DOHH2 (cell line): ENCODE measurements around the gene ANP32E.
"Not testable (repeated sequence)": the region's sequence is repeated elsewhere in the genome, so short reads cannot be mapped to it uniquely, and the experiment has no call there.

Experiments used
- H3F3A ChIP-seq: fragments of 200-600 bp; sonication (generic), shearing (Covaris generic); 2 replicates; pipeline ENCODE4 v1.6.0; 2016; ENCODE audit warnings: antibody characterized with exemption, mild to moderate bottlenecking; ENCODE audit not compliant: control insufficient read depth, insufficient read depth
- H3K27ac ChIP-seq: fragments of 200-600 bp; sonication (generic); 2 replicates; pipeline ENCODE4 v1.5.1; 2014; ENCODE audit warnings: low read depth, mild to moderate bottlenecking, low read length, moderate library complexity
- H3K27me3 ChIP-seq: fragments of 200-600 bp; sonication (generic); 2 replicates; pipeline ENCODE4 v1.6.1; 2014; ENCODE audit warnings: mild to moderate bottlenecking, low read length, mixed read lengths; ENCODE audit not compliant: control insufficient read depth
- H3K36me3 ChIP-seq: fragments of 200-600 bp; sonication (generic); 2 replicates; pipeline ENCODE4 v1.6.1; 2014; ENCODE audit warnings: mild to moderate bottlenecking, low read length, moderate library complexity, mixed read lengths; ENCODE audit not compliant: control insufficient read depth
- H3K4me1 ChIP-seq: fragments of 200-600 bp; sonication (generic); 2 replicates; pipeline ENCODE4 v1.6.1; 2014; ENCODE audit warnings: mild to moderate bottlenecking, low read length, mixed read lengths; ENCODE audit not compliant: control insufficient read depth
- H3K4me2 ChIP-seq: fragments of 200-600 bp; sonication (generic); 2 replicates; pipeline ENCODE4 v1.6.0; 2014; ENCODE audit warnings: mild to moderate bottlenecking, low read length, moderate library complexity
- H3K4me3 ChIP-seq: fragments of 200-600 bp; sonication (generic); 2 replicates; pipeline ENCODE4 v1.5.1; 2014; ENCODE audit warnings: mild to moderate bottlenecking, low read length, mixed read lengths
- H3K79me2 ChIP-seq: fragments of 200-600 bp; sonication (generic); 2 replicates; pipeline ENCODE4 v1.6.1; 2014; ENCODE audit warnings: mild to moderate bottlenecking, low read length, mixed read lengths; ENCODE audit not compliant: control insufficient read depth
- H3K9me2 ChIP-seq: fragments of 200-600 bp; sonication (generic); replicated peaks from 2 replicates; pipeline ENCODE4 v1.6.1; 2014; ENCODE audit warnings: mild to moderate bottlenecking, low read length, mixed read lengths; ENCODE audit not compliant: control insufficient read depth
- H3K9me3 ChIP-seq: fragments of 200-600 bp; sonication (generic); 2 replicates; pipeline ENCODE4 v1.6.1; 2014; ENCODE audit warnings: antibody characterized with exemption, low read length, mixed read lengths; ENCODE audit not compliant: control insufficient read depth, insufficient read depth
- H4K20me1 ChIP-seq: fragments of 200-600 bp; sonication (generic); 2 replicates; pipeline ENCODE4 v1.6.0; 2014; ENCODE audit warnings: low read depth, mild to moderate bottlenecking, antibody characterized with exemption, low read length, moderate library complexity; ENCODE audit not compliant: control insufficient read depth, insufficient read depth
- EZH2phosphoT487 ChIP-seq: fragments of 200-600 bp; sonication (generic); IDR thresholded peaks from 2 replicates; pipeline ENCODE4 v1.6.1; 2017; ENCODE audit warnings: borderline replicate concordance, mild to moderate bottlenecking, antibody characterized with exemption, low read length, moderate library complexity, mixed read lengths
- TF ChIP-seq, protein P1 (sequence below): fragments of 200-600 bp; sonication (generic); IDR thresholded peaks from one replicate; pipeline ENCODE4 v1.5.1; 2014; ENCODE audit warnings: antibody characterized with exemption, mild to moderate bottlenecking, low read depth, low read length; ENCODE audit not compliant: poor library complexity, severe bottlenecking

The ANP32E gene

DNA sequence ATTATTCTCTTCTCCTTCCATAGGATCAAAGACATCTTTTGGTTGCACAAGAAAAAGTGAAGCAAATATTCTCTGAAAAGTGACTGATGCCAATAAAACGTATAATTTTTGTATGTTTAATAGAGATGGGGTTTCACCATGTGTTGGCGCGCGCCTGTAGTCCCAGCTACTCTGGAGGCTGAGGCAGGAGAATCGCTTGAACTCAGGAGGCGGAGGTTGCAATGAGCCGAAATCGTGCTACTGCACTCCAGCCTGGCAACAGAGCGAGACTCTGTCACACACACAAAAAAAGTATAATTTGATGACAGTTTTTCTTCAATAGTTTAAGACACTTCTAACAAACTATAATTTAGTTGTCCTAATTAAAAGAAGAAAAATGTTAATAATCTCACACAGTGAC lies 23.8 kb downstream of the ANP32E start:
- H3K9me3 ChIP-seq, result no peaks in the 10 kb centered on the region
- H3K4me3 ChIP-seq, result no peak overlapping the region
- H3K27me3 ChIP-seq, result no peaks in the 10 kb centered on the region
- no peaks in the 10 kb centered on the region for H4K20me1 ChIP-seq
- H3K4me1 ChIP-seq, result peaks cover 12% of the 10 kb centered on the region
- no peak for TF ChIP-seq EZH2phosphoT487
- TF ChIP-seq, protein P1, sequence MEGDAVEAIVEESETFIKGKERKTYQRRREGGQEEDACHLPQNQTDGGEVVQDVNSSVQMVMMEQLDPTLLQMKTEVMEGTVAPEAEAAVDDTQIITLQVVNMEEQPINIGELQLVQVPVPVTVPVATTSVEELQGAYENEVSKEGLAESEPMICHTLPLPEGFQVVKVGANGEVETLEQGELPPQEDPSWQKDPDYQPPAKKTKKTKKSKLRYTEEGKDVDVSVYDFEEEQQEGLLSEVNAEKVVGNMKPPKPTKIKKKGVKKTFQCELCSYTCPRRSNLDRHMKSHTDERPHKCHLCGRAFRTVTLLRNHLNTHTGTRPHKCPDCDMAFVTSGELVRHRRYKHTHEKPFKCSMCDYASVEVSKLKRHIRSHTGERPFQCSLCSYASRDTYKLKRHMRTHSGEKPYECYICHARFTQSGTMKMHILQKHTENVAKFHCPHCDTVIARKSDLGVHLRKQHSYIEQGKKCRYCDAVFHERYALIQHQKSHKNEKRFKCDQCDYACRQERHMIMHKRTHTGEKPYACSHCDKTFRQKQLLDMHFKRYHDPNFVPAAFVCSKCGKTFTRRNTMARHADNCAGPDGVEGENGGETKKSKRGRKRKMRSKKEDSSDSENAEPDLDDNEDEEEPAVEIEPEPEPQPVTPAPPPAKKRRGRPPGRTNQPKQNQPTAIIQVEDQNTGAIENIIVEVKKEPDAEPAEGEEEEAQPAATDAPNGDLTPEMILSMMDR, result no peak
- no peak overlapping the region for H3K27ac ChIP-seq
- H3K36me3 ChIP-seq, result no peaks in the 10 kb centered on the region
- no peaks in the 10 kb centered on the region for H3K9me2 ChIP-seq
- no peaks in the 10 kb centered on the region for H3K79me2 ChIP-seq
- peaks cover 13% of the 10 kb centered on the region for H3F3A ChIP-seq
- no peak overlapping the region for H3K4me2 ChIP-seq

DNA sequence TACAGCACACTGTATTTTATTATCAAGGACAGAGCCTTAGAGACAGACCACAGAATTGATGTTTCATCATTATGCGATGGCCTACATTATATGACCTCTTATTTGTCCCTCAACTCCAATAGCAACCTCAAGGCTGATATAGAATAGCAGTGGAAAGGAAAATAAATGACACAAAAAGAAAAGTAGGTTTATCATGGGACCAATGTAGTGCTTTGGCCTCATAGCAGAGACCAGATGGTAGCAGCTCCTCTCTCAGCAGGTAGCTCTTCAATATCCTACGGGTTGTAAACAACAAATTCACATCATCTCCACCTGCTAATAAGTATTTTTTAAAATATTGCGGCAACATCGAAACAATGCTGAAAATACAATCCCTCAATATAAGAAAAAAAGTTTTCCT lies 25.2 kb downstream of the ANP32E start:
- TF ChIP-seq, protein P1, result no peak
- no peak for TF ChIP-seq EZH2phosphoT487
- H4K20me1 ChIP-seq, result no peaks in the 10 kb centered on the region
- no peak overlapping the region for H3K4me2 ChIP-seq
- peaks cover 8% of the 10 kb centered on the region for H3F3A ChIP-seq
- H3K27me3 ChIP-seq, result no peaks in the 10 kb centered on the region
- peaks cover 12% of the 10 kb centered on the region for H3K4me1 ChIP-seq
- no peak overlapping the region for H3K4me3 ChIP-seq
- H3K36me3 ChIP-seq, result no peaks in the 10 kb centered on the region
- H3K27ac ChIP-seq, result no peak overlapping the region
- H3K79me2 ChIP-seq, result no peaks in the 10 kb centered on the region
- H3K9me2 ChIP-seq, result no peaks in the 10 kb centered on the region
- no peaks in the 10 kb centered on the region for H3K9me3 ChIP-seq

DNA sequence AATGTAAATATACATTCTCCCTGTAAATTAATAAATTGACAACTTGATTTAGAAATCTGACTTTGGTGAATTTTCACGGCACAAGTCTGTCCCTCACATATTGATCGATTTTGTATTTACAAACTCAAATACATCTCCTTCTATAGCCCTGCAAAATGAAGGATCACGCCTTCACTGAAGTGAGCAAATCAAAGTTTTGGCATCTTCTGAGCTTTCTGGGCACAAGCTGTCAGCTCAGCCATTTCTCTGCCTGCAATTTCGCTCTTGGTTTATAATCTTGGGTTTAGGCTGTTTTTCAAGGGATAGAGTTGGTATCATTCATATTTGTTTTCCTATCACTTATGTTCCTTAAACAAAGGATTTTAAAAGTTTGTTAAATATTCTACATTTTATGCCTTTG lies 25.8 kb downstream of the ANP32E start:
- Histone ChIP-seq H3K27ac (no peak overlapping the region), H3K36me3 (no peaks in the 10 kb centered on the region), H3K4me3 (no peak overlapping the region), H3K27me3 (peaks cover 2% of the 10 kb centered on the region; the same call in 1 of the 2 replicates), H3K4me2 (no peak overlapping the region), H3K4me1 (peaks cover 12% of the 10 kb centered on the region), H3K9me2 (no peaks in the 10 kb centered on the region), H3F3A (peaks cover 8% of the 10 kb centered on the region), H3K79me2 (no peaks in the 10 kb centered on the region), H3K9me3 (no peaks in the 10 kb centered on the region), H4K20me1 (no peaks in the 10 kb centered on the region)
- TF ChIP-seq, protein P1, result no peak
- TF ChIP-seq EZH2phosphoT487, result no peak

DNA sequence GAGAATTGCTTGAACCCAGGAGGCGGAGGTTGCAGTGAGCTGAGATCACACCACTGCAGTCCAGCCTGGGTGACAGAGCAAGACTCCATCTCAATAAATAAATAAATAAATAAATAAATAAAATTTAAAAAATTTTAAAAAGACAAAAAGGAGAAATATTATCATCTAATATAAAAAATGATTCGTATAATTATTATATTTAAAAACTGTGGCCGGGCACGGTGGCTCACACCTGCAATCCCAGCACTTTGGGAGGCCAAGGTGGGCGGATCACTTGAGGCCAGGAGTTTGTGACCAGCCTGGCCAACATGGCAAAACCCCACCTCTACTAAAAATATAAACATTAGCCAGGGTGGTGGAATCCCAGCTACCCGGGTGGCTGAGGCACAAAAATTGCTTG lies 27.5 kb downstream of the ANP32E start:
- not testable (repeated sequence) for H3K79me2 ChIP-seq, H3K27me3 ChIP-seq, H3F3A ChIP-seq, H4K20me1 ChIP-seq, H3K4me2 ChIP-seq, H3K4me3 ChIP-seq, H3K4me1 ChIP-seq, H3K27ac ChIP-seq, H3K9me2 ChIP-seq, H3K36me3 ChIP-seq, H3K9me3 ChIP-seq
